ENCODE data around the gene HYPK.

Gene HYPK, protein sequence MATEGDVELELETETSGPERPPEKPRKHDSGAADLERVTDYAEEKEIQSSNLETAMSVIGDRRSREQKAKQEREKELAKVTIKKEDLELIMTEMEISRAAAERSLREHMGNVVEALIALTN

DNA sequence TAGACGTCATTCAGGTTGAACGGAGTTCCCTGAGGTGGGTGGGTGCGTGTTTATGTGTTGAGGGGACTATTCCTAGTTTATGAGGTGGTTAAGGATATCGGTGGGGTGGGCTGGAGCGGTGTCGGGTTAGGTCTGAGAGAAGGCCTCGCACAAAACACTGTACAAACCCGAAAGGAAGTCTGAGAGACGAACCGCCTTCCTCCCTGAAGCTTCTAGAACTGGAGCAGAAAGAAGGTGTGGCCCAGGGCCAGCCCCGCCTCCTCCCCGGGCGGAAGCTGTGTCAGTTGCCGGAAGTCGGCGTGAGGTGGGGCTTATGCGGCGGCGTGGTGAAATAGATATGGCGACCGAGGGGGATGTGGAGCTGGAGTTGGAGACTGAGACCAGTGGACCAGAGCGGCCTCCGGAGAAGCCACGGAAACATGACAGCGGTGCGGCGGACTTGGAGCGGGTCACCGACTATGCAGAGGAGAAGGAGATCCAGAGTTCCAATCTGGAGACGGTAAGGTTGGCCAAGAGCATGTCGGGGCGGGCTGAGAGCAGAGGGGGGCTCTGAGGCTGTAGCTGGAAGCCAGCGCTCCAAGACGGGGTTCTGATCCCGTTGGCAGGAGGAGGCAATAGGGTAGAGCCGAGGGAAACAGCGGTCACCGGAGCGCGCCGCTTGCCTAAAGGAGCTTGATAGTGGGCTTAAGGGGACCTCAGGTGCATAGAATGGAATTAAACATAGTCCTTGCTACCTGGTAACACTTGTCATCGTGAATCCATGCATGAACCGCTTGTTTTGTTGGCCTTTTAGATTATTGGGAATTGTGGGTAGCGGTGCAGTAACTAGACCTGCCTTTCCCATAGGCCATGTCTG is at the start of gene HYPK:
Gene HYPK, plus strand, starts transcription at position 314 of the 856 bp plus-strand sequence. Its CDS starts 24 bp downstream, at position 338.
- DNase-seq, result peak; percentile 88

DNA sequence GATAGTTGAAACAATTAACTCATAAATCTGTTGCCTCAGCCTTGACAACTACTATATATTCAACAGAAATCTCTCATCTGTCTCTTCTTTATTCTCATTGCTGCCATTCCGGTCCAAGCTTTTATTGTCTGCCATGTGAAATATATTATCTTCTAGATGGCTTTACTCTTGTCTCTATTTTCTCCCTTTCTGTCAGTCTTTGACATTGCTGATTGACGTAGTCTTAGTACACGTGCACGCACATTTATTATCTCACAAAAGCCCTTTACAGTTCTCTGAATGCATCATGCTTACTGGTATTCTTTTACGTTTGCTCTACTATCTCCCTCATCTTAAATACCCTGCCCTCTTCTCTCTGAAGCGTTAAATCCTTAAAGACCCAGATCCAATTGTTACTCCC is 48.5 kb upstream of the HYPK start:
- DNase-seq, result no peak

DNA sequence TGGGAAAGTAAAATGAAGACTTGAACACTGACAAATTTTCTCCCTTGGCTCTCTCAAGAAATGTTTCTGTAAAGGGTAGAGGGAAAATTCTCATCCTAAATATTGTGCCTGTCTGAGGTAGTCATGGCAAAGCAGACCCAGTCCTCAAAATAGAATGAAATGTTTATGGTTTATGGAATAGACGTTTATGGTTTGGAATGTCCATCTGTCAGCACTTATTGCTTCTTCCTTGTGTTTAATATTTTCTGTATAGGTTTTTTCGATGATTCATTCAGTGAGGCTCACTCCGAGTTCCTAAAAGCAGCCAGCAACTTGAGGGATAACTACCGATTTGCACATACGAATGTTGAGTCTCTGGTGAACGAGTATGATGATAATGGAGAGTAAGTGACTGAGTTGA is 37.6 kb upstream of the HYPK start:
- DNase-seq, result no peak

DNA sequence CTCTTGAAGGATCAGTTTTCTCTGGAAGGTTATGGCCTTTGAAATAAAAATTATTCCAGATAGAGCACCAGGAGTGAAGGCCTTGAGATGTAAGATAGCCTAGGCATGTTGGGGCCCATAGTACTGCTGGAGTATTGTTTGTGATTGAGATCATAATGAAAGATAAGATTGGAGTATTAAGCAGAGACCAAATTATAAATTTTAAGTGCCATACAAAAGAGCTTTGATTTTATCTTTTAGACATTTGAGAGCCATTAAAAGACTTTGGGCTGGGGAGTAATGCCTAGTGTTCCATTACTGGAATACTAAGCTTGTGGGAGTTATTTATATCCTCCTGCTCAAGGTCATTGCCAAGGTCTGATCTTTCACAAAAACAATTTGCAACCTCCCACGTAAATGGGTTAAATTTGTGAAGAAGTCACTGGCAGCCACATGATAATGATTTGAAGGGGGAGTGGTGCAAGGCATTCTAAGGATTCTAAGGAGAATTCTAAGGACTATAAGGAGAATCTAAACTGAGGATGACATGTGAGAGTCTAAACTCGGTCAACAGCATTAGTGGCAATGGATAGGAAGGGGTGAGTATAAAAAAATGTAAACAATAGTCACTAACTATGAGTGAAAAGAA is 36.5 kb upstream of the HYPK start:
- DNase-seq, result no peak

DNA sequence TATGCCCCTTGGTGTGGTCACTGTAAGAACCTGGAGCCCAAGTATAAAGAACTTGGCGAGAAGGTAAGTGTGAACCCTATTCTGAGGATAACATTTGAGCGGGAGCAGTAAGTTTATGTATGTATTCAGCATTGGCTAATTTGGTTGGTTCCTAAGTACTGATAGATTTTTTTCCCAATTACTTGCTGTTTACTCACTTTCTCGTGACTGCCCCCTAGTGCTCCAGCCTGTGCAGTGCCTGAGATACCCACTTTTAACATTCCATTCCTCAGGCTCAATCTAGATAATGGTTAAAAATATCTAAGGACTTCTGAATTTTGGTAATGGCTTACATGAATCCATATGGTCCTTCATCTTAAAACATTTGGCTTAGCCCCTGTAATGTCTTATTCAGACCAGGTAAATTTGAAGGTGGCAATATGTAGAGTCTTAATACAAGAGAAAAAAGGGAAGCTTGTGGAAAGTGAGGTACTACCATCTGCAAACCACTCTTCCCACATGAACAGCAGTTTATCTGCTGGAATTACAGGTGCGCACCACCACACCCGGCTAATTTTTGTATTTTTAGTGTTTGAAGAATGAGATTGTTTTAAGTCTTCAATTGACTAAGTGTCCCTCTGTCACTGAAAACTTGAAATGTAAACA is 30.7 kb upstream of the HYPK start:
- peak; percentile 68 for DNase-seq

DNA sequence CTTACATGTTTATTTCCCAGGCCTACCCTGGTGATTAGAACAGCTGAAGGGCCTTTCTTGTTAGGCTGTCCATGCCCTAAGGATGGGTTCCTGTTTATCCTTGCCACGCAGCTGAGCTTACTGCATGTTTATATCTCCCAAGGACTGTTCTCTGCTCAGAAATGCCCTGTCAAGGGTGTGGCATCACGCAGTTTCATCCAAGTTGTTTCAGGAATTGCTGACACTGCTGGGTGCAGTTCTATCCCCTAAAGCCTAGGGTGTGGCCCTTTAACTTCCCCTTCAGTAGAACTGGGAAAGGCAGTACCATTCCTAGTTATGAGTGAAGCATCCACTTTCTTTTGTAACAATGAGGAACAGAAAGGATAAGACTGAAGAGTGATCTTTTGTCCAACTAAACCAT is 28.6 kb upstream of the HYPK start:
- no peak for DNase-seq

DNA sequence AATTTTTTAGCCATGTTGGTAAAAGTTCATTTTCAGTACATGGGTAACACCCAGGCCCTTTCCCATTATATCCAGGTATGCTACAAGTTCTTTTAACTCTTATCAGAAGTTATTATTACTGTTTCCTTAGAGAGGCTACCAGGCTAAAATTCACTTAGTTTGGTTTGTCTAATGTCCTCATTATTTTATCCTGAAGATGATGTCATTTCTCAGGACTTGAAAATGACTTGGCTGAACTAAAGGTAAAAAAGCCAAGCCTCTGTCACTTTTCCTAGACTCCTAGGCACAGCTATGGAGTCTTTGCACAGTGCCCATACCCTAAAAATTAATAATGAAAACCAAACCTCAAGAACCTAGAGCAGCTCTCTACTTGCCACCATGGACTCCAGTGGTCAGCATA is 27.8 kb upstream of the HYPK start:
- DNase-seq, result no peak

DNA sequence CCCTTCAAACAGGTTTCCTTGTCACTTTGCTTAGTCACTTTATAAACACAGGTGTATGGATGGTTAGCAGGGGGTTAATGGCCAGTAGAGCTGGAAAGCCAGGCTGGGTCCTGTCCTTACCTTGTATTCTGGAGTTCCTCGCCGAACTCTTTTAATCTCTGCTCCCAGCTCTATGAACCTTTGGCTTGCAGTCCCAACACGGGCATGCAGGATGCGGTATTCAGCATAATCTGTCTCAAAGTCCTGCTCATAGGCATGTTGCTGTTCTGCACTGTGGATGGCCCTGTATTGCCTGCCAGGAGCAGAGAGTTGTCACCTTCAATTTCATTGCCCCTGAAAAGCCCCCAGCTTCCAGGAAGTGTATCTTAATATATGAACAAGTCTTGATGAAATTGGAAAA is 26.3 kb upstream of the HYPK start:
- DNase-seq, result peak; percentile 35

DNA sequence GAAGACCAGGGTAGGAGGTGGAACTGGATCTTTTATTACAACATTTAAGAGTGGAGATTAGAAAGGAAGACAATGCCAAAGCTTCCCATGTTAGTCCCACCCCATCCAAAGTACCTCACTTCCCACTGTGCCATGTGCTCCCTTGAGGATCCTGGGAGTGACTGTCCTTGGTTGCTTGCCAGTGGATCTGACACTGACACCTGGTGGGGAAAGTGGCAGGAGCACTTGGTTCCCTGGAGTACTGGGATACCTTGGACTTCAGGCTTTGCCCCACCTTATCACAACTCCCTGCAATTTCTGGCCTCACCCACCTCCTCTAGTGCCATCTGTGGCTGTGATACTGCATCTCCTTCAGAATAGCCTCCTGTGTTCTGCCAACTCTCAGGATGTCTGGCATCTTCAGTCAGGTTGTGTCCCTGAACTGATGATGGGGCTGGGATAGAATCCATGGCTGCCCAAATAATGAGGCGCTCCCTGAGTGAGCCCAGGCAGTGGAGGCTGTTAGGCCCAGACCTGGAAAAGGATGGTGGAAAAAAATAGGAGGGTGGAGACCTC is 24.9 kb upstream of the HYPK start:
- peak; percentile 87 for DNase-seq

DNA sequence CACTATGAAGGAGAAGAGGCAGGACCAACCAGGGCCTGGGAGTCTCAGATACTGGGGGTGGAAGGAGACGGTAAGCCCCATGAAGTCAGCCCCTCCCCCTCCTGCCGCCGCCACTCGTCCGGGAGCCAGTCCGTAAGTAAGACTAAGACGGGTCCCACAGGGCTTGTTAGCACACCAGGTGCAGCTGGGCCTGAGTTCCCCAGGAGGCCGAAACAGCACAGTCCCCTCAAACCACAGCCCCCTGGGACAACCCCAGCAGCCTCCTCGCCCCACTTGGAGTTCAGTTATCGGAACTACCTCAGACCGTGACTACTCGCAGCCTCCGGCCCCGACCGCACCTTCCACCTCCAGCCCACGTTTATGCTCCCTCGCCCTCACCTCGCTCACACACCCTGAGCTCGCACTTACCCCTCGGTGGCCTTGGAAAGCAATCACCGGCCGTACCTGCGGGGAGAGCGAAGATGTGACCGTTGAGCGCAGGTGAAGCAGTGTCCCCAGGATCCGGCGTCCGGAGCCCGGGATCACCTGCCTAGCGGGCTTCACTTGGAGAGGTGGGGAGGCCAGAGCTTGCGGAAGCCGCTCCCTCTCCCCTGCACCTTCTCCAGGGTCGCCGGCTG is 24.2 kb upstream of the HYPK start:
- peak; percentile 81 for DNase-seq

DNA sequence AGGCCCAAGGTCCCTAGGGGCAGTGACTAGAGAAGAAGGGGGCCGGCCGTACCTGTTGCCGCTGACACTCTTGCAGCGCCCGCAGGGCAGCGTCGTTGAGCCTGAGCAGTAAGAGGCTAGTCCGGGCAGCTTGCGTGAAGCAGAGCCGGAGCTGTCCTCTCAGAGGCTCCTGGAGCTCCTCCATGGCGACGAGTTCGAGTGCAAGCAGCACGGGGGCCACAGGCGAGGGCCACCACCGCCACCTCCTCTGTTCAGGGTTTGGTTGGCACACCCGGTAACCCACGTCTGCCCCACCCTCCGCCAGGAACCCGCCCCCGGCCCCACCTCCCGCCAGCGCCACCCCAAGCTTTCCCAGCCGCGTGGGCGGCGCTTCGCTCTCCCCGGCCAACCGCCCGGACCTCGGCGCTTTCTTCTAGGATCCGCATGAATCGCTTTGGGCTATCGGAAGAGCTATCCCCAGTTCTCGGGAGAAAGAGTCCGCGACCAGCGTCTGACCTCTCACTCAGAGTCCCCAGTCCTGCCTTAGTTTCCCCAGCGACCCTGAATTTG is 23.6 kb upstream of the HYPK start, which contains the start of gene ELL3:
Gene ELL3, minus strand, starts transcription at position 249 of the 549 bp plus-strand sequence. Its CDS starts 65 bp downstream, at position 184.
- peak; percentile 88 for DNase-seq

DNA sequence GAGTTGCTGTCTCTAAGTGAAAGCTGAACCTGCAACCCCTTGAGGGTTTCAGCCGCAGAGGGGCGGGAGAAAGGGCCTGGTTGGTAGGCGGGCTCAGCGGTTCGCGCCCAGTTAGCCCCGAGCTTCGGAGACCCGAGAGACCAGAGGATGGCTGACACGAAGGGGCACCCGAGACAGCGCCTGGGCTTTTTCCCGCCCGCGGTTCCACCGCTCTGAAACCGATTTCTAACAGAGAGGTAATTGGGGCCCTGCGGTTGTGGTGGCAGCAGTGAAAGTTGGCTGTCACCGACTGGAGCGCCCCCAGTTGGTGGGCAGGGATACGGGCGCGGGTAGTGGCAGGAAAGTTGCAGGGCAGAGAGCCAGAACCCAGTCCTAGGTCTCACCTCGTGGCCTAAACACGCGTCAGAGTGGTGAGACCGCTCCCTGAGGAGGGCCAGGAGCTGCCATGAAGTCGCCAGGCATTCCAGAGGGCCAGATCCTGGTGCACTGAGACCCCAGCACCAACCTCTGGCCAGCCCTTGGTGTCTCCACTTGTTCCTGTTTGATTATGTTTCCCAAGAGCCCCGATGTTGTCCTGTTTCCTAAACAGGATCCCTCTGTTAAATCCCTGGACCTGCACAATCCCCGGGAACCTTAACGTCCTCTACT is 23.0 kb upstream of the HYPK start:
- peak; percentile 90 for DNase-seq

DNA sequence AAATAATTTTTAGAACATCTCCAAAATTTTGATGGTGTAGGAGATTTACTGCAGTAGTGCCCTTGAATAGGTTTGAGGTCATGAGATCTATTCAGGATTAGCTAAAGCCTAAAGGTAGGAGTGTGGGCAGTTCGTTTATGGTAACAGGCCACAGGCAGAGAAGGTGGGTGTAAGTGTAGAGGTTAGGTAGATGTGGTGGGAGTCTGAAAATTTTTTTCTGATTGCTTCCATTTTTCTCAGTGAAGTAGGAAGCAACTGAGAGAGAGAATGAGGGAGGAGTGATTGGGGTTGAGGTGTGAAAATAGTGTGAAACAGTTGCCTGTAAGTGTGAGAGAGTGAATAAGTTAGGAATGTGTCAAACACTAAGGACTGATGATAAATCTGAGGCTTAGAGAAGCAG is 21.4 kb upstream of the HYPK start:
- no peak for DNase-seq

DNA sequence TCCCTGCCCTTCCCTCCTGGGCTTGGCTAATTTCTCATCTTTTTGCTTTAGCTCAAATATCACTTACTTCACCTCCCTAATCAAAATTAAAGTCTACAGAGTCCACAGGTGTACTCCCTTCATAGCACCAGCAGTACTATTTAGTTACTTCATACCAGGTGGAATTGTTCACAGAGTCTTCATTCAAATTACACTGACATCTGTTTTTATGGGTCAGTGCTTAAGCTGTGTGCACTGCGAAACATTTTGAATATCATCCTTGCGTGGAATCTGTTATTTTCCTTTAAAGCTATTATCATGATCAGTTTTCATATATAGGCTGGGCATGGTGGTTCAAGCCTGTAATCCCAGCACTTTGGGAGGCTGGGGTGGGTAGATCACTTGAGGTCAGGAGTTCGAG is 11.0 kb upstream of the HYPK start:
- DNase-seq, result no peak

DNA sequence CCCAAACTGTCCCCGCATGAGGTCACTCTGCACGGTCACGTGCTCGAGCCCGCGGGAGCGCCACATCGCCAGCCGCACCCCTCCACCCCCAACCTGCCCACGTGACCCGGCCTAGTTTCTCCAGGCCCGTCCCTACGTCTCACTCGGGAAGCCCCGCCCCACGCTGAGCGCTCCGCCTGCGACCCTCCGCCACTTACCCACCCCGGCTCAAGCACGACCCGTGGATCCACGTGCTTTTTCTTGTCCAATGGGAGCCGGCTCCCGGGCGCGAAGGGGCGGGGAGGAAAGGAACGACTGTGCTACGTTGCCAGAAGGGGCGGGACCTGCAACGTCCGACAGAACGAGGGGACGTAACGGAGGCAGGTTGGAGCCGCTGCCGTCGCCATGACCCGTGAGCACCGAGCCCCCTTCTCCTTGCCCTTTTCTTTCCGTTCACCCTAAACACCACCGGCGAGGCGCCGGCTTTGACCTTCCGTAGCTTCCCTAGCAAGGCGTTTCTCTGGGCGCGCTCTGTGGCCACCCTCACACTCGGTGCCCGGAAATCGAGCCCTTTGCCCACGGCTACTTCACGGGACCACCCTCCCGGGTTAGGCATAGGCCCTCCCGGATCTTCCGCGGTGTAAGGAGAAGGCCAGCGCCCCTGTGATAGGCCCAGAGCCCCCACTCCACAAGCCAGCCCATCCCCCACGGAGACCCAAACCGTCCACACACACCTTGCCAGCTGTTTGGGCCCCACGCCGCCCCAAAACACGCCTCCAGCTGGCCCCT is 8.2 kb upstream of the HYPK start, which contains the start of gene SERF2:
Gene SERF2, plus strand, starts transcription at position 328 of the 768 bp plus-strand sequence. Its CDS starts 57 bp downstream, at position 385.
- peak; percentile 99 for DNase-seq

DNA sequence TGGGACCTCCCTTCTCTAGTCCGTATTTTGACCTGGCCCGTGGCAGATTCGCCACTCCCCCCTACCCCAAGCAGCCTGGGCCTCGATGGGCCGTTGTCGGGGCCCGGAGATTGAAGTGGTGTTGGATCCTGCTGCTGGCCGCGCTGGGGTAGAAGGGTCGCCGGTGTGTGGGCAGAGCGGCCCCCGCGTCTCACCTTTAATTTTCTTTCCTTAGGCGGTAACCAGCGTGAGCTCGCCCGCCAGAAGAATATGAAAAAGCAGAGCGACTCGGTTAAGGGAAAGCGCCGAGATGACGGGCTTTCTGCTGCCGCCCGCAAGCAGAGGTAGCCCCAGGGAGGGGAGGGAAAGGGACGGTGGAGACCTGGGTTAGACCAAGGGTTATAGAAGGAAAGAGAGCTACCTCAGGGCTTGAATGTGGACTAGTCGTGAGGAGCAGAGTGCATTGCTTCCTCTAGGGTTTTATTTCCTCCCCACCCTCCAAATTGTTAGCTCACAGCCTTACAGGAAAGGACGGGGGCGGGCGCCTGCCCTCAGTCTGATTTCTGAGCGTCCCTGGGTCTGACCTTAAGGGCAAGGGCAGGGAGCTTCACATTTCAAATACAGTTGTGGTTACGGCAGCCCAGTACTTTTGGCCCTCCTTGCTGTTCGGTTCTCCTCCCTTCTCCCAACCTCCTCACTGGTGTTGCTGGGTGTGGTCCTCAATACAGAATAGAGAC is 7.5 kb upstream of the HYPK start:
- peak; percentile 44 for DNase-seq

DNA sequence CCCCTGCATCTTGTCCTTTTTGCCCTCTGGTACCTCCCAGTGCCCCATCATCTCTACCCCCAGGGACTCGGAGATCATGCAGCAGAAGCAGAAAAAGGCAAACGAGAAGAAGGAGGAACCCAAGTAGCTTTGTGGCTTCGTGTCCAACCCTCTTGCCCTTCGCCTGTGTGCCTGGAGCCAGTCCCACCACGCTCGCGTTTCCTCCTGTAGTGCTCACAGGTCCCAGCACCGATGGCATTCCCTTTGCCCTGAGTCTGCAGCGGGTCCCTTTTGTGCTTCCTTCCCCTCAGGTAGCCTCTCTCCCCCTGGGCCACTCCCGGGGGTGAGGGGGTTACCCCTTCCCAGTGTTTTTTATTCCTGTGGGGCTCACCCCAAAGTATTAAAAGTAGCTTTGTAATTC is 6.8 kb upstream of the HYPK start:
- no peak for DNase-seq

DNA sequence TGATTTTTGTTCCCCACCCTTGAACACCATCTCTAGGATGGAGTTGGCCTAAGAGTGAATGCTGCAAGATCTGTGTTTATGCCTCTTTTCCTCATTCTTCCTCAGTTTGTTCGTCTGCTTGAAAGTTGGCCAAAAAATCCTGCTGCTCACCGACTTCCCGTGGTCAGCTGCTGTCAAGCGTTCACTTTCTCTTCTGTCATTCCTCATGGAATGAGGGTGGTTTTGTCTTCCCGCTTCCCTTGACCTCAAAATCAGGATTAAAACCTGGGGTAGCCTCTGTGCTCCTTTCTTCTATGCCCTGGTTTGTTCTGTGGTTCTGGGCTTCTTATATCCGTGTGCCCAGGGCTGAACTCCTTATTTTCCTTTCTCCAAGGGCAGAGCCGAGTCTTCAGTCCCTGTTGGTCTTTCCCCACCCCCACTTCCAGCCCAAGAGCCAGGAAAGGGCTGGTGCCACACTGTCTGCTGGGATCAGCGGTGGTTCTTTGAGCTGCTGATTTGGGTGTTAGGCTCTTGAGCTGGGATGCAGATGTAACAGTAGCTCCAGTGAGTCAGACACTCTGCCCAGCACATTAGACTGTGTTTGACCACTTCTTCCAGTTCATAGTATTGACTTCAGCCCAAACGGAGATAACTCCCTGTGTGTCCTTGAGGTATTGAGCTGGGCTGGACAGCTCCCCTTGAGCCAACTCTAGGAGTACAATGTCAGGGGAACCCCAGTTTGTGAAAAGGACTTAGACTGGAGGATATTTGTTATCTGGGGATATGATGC is 5.9 kb upstream of the HYPK start:
- DNase-seq, result no peak

DNA sequence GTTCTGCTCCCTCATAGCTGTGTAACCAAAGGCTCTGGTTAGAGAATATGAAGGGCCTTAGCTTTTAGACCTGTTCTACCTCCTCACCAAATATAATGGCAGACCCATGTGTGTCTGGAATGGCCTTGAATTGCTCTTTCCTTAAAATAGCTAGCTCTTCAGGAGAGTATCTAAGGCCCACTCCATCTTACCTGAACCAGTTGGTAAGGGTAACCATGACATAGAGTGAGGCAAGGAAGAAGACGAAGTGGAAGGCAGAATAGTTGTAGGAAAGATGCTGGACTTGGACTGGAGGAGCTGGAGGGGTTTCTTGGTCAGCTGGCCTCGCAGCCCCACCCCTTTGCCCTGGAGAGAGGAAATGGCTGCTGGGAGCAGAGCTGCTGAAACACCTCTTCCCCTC is 5.2 kb upstream of the HYPK start:
- DNase-seq, result no peak
